Upper lobe of left lung (tissue), 6 donors: ENCODE results near the gene MILR1. TPM values are rescaled to one million over a fixed set of nuclear protein-coding genes. Genes with fewer than 3 reads are reported as not detected.
"Not testable (repeated sequence)": the region's sequence is repeated elsewhere in the genome, so short reads cannot be mapped to it uniquely, and the experiment has no call there.

Experiments
- ATAC-seq, 2 donors: fragments of 200-7000 bp; cut with Tn5 transposase; one replicate each; pipeline ENCODE4 v1.9.1; 2022; ENCODE audit warnings: mild to moderate bottlenecking in 2 of 2, moderate library complexity in 2 of 2; ENCODE audit not compliant: low FRiP score in 2 of 2
- DNase-seq, 2 donors: peaks; one replicate each; pipeline ENCODE4 v3.0.0-alpha.2; 2019 to 2020
- H3K27ac ChIP-seq, 4 donors: fragments of 200-600 bp; sonication (generic); one replicate each; pipeline ENCODE4 v1.5.1; 2016 to 2019
- H3K27me3 ChIP-seq, 4 donors: fragments of 200-600 bp; sonication (generic); one replicate each; pipeline ENCODE4 v1.5.1; 2017 to 2019
- H3K36me3 ChIP-seq, 4 donors: fragments of 200-600 bp; sonication (generic); one replicate each; pipeline ENCODE4 v1.5.1; 2016 to 2019
- H3K4me1 ChIP-seq, 4 donors: fragments of 200-600 bp; sonication (generic); one replicate each; pipeline ENCODE4 v1.5.1; 2018 to 2019
- H3K4me3 ChIP-seq, 4 donors: fragments of 200-600 bp; sonication (generic); one replicate each; pipeline ENCODE4 v1.5.1; 2017 to 2019; ENCODE audit warnings: mild to moderate bottlenecking in 2 of 4, moderate library complexity in 1 of 4
- H3K9me3 ChIP-seq, 4 donors: fragments of 200-600 bp; sonication (generic); one replicate each; pipeline ENCODE4 v1.5.1; 2018 to 2019
- EP300 ChIP-seq, 4 donors: sonication (generic); formaldehyde crosslinking; IDR thresholded peaks; one replicate each; pipeline ENCODE4 v1.5.1; 2017; ENCODE audit warnings: antibody characterized with exemption in 4 of 4, control low read depth in 2 of 4
- POLR2A ChIP-seq, 4 donors: fragments of 450-650 bp; IDR thresholded peaks; one replicate each; pipeline ENCODE4 v1.5.1; 2016 to 2017; ENCODE audit warnings: antibody characterized with exemption in 4 of 4, mild to moderate bottlenecking in 2 of 4
- POLR2AphosphoS5 ChIP-seq, 2 donors: sonication (generic); formaldehyde crosslinking; IDR thresholded peaks; one replicate each; pipeline ENCODE4 v1.5.1; 2017; ENCODE audit warnings: antibody characterized with exemption in 2 of 2
- WGBS, 2 donors: methylation state at CpG; one replicate each; pipeline ENCODE4 v1.1.5; 2017 to 2018; 5-methylcytosine and 5-hydroxymethylcytosine counted together
- total RNA-seq, 6 donors: library from RNA; depleted of rRNA in 4 of 6; stranded (reverse); fragments of >200 nt in 4 of 6; gene quantifications; one replicate each; pipeline versions ENCODE4 v1.1.0 to v1.2.1, GENCODE V29; 2016 to 2021
- TF ChIP-seq, protein P1 (sequence below), 6 experiments: fragments of 450-650 bp in 4 of 6; fragments of 200-600 bp in 2 of 6; sonication (generic) in 2 of 6; IDR thresholded peaks; one replicate each; pipeline ENCODE4 v1.5.1; 2016 to 2019; ENCODE audit warnings: antibody characterized with exemption in 6 of 6
- donor health status: DM: no; HTN: no; CAD: no; lungs with moderate emphysema.
- donor health status: DM: no; HTN: yes; CAD: no; lungs with severe emphysema.

MILR1 gene
- total RNA-seq, 6 donors from 2014 or later, result 6.3 to 22.9 (median 10.2) TPM

DNA sequence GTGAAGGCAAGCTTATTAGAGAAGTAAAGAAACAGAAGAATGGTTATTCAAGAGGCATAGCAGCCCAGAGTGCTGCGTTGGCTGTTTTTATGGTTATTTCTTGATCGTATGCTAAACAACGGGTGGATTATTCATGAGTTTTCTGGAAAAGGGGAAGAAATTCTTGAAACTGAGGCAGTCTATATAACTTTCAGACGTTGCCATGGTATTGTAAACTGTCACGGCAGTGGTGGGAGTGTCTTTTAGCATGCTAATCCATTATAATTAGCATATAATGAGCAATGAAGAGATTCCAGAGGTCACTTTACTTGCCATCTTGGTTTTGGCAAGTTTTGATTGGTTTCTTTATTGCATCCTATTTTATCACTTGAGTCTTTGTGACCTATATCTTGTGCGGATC, 17.4 kb upstream of the MILR1 start:
- Histone ChIP-seq H3K4me1 (no peaks in the 10 kb centered on the region), H3K27ac (no peak overlapping the region), H3K4me3 (no peak overlapping the region), H3K9me3 (no peaks in the 10 kb centered on the region), H3K27me3 (no peaks in the 10 kb centered on the region), H3K36me3 (no peaks in the 10 kb centered on the region)
- TF ChIP-seq POLR2AphosphoS5 (IDR thresholded peaks at IDR 0.05) (no peak), EP300 (IDR thresholded peaks at IDR 0.05) (no peak), POLR2A (IDR thresholded peaks at IDR 0.05) (no peak)
- TF ChIP-seq, protein P1, sequence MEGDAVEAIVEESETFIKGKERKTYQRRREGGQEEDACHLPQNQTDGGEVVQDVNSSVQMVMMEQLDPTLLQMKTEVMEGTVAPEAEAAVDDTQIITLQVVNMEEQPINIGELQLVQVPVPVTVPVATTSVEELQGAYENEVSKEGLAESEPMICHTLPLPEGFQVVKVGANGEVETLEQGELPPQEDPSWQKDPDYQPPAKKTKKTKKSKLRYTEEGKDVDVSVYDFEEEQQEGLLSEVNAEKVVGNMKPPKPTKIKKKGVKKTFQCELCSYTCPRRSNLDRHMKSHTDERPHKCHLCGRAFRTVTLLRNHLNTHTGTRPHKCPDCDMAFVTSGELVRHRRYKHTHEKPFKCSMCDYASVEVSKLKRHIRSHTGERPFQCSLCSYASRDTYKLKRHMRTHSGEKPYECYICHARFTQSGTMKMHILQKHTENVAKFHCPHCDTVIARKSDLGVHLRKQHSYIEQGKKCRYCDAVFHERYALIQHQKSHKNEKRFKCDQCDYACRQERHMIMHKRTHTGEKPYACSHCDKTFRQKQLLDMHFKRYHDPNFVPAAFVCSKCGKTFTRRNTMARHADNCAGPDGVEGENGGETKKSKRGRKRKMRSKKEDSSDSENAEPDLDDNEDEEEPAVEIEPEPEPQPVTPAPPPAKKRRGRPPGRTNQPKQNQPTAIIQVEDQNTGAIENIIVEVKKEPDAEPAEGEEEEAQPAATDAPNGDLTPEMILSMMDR (IDR thresholded peaks at IDR 0.05), result no peak
- ATAC-seq (peak in 1 of 2 donors; percentile 34), DNase-seq (no peak)
- WGBS, 2 donors, result 83 to 89% methylated on average over 6 of the region's 6 CpGs

DNA sequence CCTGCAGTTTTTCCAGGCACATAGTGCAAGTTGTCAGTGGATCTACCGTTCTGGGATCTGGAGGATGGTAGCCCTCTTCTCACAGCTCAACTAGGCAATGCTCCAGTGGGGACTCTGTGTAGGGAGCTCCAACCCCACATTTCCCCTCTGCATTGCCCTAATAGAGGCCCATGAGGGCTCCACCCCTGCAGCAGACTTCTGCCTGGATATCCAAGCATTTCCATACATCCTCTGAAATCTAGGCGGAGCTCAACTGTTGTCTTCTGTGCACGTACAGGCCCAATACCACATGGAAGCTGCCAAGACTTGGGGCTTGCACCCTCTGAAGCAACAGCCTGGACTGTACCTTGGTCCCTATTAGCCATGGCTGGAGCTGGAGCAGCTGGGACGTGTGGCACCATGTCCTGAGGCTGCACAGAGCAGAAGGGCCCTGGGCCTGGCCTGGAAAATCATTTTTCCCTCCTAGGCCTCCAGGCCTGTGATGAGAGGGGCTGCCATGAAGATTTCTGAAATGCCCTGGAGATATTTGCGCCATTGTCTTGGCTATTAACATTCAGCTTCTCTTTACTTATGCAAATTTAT, 10.9 kb upstream of the MILR1 start:
- Histone ChIP-seq H3K27me3 (no peaks in the 10 kb centered on the region), H3K36me3 (no peaks in the 10 kb centered on the region), H3K27ac (no peak overlapping the region), H3K4me3 (no peak overlapping the region), H3K9me3 (peaks cover 10 to 26% (median 17%) of the 10 kb centered on the region in 4 donors), H3K4me1 (peaks cover 4 to 20% (median 9%) of the 10 kb centered on the region in 4 donors)
- no peak for TF ChIP-seq POLR2AphosphoS5 (IDR thresholded peaks at IDR 0.05)
- TF ChIP-seq, protein P1 (IDR thresholded peaks at IDR 0.05), result no peak
- TF ChIP-seq EP300 (IDR thresholded peaks at IDR 0.05), result no peak
- TF ChIP-seq POLR2A (IDR thresholded peaks at IDR 0.05), result no peak
- DNase-seq (no peak), ATAC-seq (no peak)
- WGBS, 2 donors, result 92 to 97% methylated on average over 5 of the region's 5 CpGs

DNA sequence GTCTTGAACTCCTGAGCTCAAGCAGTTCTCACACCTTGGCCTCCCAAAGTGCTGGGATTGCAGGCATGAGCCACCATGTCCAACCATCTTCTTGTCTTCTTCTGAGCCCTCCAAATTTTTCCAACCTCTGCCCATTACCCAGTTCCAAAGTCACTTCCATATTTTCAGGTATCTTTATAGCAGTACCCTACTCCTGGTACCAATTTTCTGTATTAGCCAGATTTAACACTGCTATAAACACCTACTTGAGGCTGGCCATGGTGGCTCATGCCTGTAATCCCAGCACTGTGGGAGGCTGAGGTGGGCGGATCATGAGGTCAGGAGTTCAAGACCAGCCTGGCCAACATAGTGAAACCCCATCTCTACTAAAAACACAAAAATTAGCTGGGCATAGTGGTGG, 9.4 kb upstream of the MILR1 start:
- peaks cover 10 to 26% (median 17%) of the 10 kb centered on the region in 4 donors for H3K9me3 ChIP-seq
- DNase-seq, H3K36me3 ChIP-seq, H3K27me3 ChIP-seq, H3K27ac ChIP-seq, ATAC-seq, H3K4me3 ChIP-seq: not testable (repeated sequence)
- H3K4me1 ChIP-seq, result peaks cover 5 to 22% (median 13%) of the 10 kb centered on the region in 4 donors
- WGBS, 2 donors, result 100% methylated on average over 1 of the region's 1 CpG

DNA sequence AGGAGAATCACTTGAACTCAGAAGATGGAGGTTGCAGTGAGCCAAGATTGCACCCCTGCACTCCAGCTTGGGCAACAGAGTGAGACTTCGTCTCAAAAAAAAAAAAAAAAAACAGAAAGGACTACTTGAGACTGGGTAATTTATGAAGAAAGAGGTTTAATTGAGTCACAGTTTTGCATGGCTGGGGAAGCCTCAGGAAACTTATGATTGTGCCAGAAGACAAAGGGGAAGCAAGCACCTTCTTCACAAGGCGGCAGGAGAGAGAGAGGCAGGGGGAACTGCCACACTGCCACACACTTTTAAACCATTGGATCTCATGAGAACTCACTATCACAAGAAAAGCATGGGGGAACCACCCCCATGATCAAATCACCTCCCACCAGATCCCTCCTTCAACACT, 9.0 kb upstream of the MILR1 start:
- no peak for DNase-seq
- peaks cover 5 to 22% (median 13%) of the 10 kb centered on the region in 4 donors for H3K4me1 ChIP-seq

DNA sequence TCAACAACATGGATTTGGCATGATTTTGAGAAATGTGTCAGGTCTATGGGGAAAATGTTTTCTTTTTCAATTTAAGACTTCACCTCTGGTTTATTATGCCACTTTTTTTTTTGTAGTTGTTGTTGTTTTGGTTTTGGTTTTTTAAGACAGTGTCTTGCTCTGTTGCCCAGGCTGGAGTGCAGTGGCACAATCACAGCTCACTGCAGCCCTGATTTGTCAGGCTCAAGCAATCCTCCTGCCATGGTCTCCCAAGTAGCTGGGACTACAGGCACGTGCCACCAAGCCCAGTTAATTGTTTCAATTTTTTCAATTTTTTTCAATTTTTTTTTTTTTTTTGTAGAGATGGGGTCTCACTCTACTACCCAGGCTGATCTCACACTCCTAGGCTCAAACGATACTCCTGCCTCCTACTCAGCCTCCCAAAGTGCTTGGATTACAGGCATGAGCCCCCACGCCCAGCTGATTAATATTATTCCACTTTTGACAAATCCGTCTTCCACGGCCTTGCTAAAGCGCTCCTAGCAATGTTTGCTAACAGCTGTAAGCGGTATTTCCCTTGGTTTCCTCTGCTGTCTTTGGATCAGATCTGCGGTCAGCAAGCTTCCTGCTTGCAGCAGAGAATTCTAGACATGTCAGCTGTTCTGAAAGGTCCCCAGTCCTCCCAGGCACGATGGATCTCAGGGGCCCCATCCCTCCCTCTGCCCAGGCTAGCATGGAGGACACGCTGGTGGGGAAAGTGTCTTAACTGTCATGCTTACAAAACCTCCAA, 7.0 kb upstream of the MILR1 start:
- H3K36me3 ChIP-seq, result no peaks in the 10 kb centered on the region
- no peaks in the 10 kb centered on the region for H3K27me3 ChIP-seq
- peak; percentile 67 to 90 for ATAC-seq
- no peak overlapping the region for H3K4me3 ChIP-seq
- peak in 1 of 2 donors; percentile 65 for DNase-seq
- TF ChIP-seq POLR2A (IDR thresholded peaks at IDR 0.05) (no peak), POLR2AphosphoS5 (IDR thresholded peaks at IDR 0.05) (peak; percentile 10 to 16), EP300 (IDR thresholded peaks at IDR 0.05) (no peak)
- TF ChIP-seq, protein P1 (IDR thresholded peaks at IDR 0.05), result no peak
- WGBS, 2 donors, result 39 to 41% methylated on average over 10 of the region's 10 CpGs
- peaks cover 10 to 26% (median 17%) of the 10 kb centered on the region in 4 donors for H3K9me3 ChIP-seq
- peaks cover 5 to 22% (median 13%) of the 10 kb centered on the region in 4 donors for H3K4me1 ChIP-seq
- H3K27ac ChIP-seq, result peak overlapping the region; percentile 37 to 82 (median 74)

More for the DNA sequence above, 9.0 kb upstream of the MILR1 start:
- Histone ChIP-seq H3K36me3 (no peaks in the 10 kb centered on the region), H3K4me3 (no peak overlapping the region), H3K27me3 (no peaks in the 10 kb centered on the region), H3K27ac (no peak overlapping the region), H3K9me3 (peaks cover 10 to 26% (median 17%) of the 10 kb centered on the region in 4 donors)
- 65 to 85% methylated on average over 2 of the region's 2 CpGs for WGBS, 2 donors
- TF ChIP-seq, protein P1 (IDR thresholded peaks at IDR 0.05), result no peak
- TF ChIP-seq POLR2A (IDR thresholded peaks at IDR 0.05) (no peak), EP300 (IDR thresholded peaks at IDR 0.05) (no peak), POLR2AphosphoS5 (IDR thresholded peaks at IDR 0.05) (no peak)
- ATAC-seq, result no peak
